Stomach (tissue), 4 donors: ENCODE measurements around the gene SECISBP2L.

ENCODE experiments used
- EP300 ChIP-seq: sonication (generic); formaldehyde crosslinking; IDR thresholded peaks from one replicate; pipeline ENCODE4 v1.6.1; 2017; ENCODE audit warnings: antibody characterized with exemption
- POLR2A ChIP-seq, 4 donors: fragments of 450-650 bp; IDR thresholded peaks; one replicate each; pipeline ENCODE4 v1.6.1; 2016; ENCODE audit warnings: antibody characterized with exemption in 4 of 4, control low read depth in 2 of 4, mild to moderate bottlenecking in 1 of 4, moderate library complexity in 1 of 4
- POLR2AphosphoS5 ChIP-seq, 3 donors: sonication (generic); formaldehyde crosslinking; IDR thresholded peaks; one replicate each; pipeline ENCODE4 v1.6.1; 2016; ENCODE audit warnings: antibody characterized with exemption in 3 of 3
- TF ChIP-seq, protein P1 (sequence below), 7 experiments: fragments of 450-650 bp in 4 of 7; fragments of 200-600 bp in 3 of 7; sonication (generic) in 3 of 7; IDR thresholded peaks; one replicate each; pipeline ENCODE4 v1.5.1; 2016 to 2019; ENCODE audit warnings: antibody characterized with exemption in 7 of 7, control low read depth in 2 of 7, mild to moderate bottlenecking in 1 of 7

DNA sequence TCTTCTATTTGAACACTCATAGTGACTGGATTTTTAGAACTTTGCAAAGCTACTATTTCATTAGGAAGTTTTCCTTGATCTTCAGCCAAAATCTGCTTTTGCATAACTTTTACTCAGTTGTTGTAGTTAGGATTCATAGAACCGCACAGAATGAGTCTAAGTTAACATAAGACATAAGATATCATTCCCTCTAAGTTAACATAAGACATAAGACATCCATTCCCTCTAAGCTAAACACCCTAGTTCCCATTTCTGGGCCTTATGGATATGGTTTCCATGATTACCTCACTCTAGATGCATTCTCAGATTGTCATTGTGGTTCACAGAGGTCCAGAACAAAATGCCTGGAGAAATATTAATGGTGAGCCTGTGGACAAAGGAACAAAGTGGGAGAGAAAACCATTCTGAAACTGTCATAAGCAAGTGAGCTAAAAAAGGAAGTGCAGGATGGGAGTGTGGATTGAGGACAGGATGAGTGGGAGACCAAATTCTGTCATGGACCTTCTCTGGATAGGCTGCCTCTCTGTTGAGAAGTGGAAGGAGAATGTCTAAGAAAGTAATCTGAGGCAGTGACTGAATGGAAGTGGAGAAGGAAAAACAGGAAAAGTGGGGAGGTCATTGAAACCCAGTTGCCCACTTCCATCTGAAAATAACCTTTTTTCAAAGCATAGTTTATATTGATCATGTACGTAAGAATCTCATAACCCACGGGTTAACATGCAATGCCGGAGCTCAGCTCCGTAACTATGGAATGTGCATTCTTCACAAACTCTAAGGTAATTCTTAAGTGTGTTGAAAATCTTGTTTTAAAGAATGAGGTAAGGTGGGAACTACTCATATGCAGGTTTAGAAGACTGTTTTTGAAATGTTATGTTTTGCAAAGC, 37.4 kb upstream of the SECISBP2L start:
- TF ChIP-seq, protein P1, sequence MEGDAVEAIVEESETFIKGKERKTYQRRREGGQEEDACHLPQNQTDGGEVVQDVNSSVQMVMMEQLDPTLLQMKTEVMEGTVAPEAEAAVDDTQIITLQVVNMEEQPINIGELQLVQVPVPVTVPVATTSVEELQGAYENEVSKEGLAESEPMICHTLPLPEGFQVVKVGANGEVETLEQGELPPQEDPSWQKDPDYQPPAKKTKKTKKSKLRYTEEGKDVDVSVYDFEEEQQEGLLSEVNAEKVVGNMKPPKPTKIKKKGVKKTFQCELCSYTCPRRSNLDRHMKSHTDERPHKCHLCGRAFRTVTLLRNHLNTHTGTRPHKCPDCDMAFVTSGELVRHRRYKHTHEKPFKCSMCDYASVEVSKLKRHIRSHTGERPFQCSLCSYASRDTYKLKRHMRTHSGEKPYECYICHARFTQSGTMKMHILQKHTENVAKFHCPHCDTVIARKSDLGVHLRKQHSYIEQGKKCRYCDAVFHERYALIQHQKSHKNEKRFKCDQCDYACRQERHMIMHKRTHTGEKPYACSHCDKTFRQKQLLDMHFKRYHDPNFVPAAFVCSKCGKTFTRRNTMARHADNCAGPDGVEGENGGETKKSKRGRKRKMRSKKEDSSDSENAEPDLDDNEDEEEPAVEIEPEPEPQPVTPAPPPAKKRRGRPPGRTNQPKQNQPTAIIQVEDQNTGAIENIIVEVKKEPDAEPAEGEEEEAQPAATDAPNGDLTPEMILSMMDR (IDR thresholded peaks at IDR 0.05): no peak
- TF ChIP-seq EP300 (no peak), POLR2A (IDR thresholded peaks at IDR 0.05) (no peak), POLR2AphosphoS5 (IDR thresholded peaks at IDR 0.05) (no peak)
